Mucosa of stomach (tissue), 1 donor: ENCODE data around the gene ADAM12.
"Not testable (repeated sequence)": the region's sequence is repeated elsewhere in the genome, so short reads cannot be mapped to it uniquely, and the experiment has no call there.

Source experiments
- H3K27me3 ChIP-seq: one replicate; pipeline ENCODE4 v1.7.0; 2013; ENCODE audit warnings: mild to moderate bottlenecking, low read length; ENCODE audit not compliant: control insufficient read depth, insufficient read depth
- H3K36me3 ChIP-seq: one replicate; pipeline ENCODE4 v1.7.0; 2013; ENCODE audit warnings: low read length; ENCODE audit not compliant: control insufficient read depth, insufficient read depth
- H3K4me1 ChIP-seq: one replicate; pipeline ENCODE4 v1.7.0; 2013; ENCODE audit warnings: mild to moderate bottlenecking, low read length; ENCODE audit not compliant: control insufficient read depth, insufficient read depth
- H3K4me3 ChIP-seq: one replicate; pipeline ENCODE4 v1.7.0; 2013; ENCODE audit warnings: low read length
- H3K9ac ChIP-seq: one replicate; pipeline ENCODE4 v1.7.0; 2013; ENCODE audit warnings: mild to moderate bottlenecking, low read length, moderate library complexity
- H3K9me3 ChIP-seq: one replicate; pipeline ENCODE4 v1.7.0; 2013; ENCODE audit warnings: mild to moderate bottlenecking, low read length, moderate library complexity; ENCODE audit not compliant: control insufficient read depth
- donor health status: Pancreatic carcinoma.

ADAM12 gene

GRCh38 chr10:126181626-126182025, 206.7 kb downstream of the ADAM12 start:
- Histone ChIP-seq H3K4me1 (no peaks in the 10 kb centered on the region), H3K27me3 (no peaks in the 10 kb centered on the region), H3K9ac (no peak overlapping the region), H3K4me3 (no peak overlapping the region), H3K9me3 (no peaks in the 10 kb centered on the region), H3K36me3 (no peaks in the 10 kb centered on the region)

- H3K36me3 ChIP-seq = no peaks in the 10 kb centered on the region
- no peak overlapping the region for H3K4me3 ChIP-seq
- H3K9ac ChIP-seq = no peak overlapping the region
- no peaks in the 10 kb centered on the region for H3K27me3 ChIP-seq
- H3K9me3 ChIP-seq = no peaks in the 10 kb centered on the region
- no peaks in the 10 kb centered on the region for H3K4me1 ChIP-seq
Measured at GRCh38 chr10:126179637-126180036, 208.6 kb downstream of the ADAM12 start.

GRCh38 chr10:126177417-126178030, 210.8 kb downstream of the ADAM12 start:
- H3K36me3 ChIP-seq = no peaks in the 10 kb centered on the region

GRCh38 chr10:126175641-126176262, 212.5 kb downstream of the ADAM12 start:
- Histone ChIP-seq H3K4me1 (no peaks in the 10 kb centered on the region), H3K9me3 (no peaks in the 10 kb centered on the region), H3K4me3 (no peak overlapping the region), H3K9ac (no peak overlapping the region), H3K27me3 (no peaks in the 10 kb centered on the region), H3K36me3 (no peaks in the 10 kb centered on the region)

More at GRCh38 chr10:126177417-126178030, 210.8 kb downstream of the ADAM12 start:
- H3K9ac ChIP-seq = no peak overlapping the region
- H3K9me3 ChIP-seq = no peaks in the 10 kb centered on the region
- H3K4me3 ChIP-seq = no peak overlapping the region
- no peaks in the 10 kb centered on the region for H3K27me3 ChIP-seq
- no peaks in the 10 kb centered on the region for H3K4me1 ChIP-seq

- H3K36me3 ChIP-seq, H3K9ac ChIP-seq, H3K27me3 ChIP-seq, H3K9me3 ChIP-seq, H3K4me1 ChIP-seq, H3K4me3 ChIP-seq: not testable (repeated sequence)
Measured at GRCh38 chr10:126172755-126173154, 215.5 kb downstream of the ADAM12 start.

GRCh38 chr10:126171555-126171954, 216.7 kb downstream of the ADAM12 start:
- Histone ChIP-seq H3K9ac (no peak overlapping the region), H3K4me3 (no peak overlapping the region), H3K36me3 (no peaks in the 10 kb centered on the region), H3K9me3 (no peaks in the 10 kb centered on the region), H3K4me1 (no peaks in the 10 kb centered on the region), H3K27me3 (no peaks in the 10 kb centered on the region)

GRCh38 chr10:126170776-126171175, 217.5 kb downstream of the ADAM12 start:
- Histone ChIP-seq H3K27me3 (no peaks in the 10 kb centered on the region), H3K36me3 (no peaks in the 10 kb centered on the region), H3K9me3 (no peaks in the 10 kb centered on the region), H3K4me1 (no peaks in the 10 kb centered on the region), H3K4me3 (no peak overlapping the region), H3K9ac (no peak overlapping the region)

GRCh38 chr10:126170371-126170770, 217.9 kb downstream of the ADAM12 start:
- Histone ChIP-seq H3K4me1 (no peaks in the 10 kb centered on the region), H3K27me3 (no peaks in the 10 kb centered on the region), H3K4me3 (no peak overlapping the region), H3K9me3 (no peaks in the 10 kb centered on the region), H3K36me3 (no peaks in the 10 kb centered on the region), H3K9ac (no peak overlapping the region)

GRCh38 chr10:126169899-126170298, 218.4 kb downstream of the ADAM12 start:
- Histone ChIP-seq H3K9ac (no peak overlapping the region), H3K36me3 (no peaks in the 10 kb centered on the region), H3K4me1 (no peaks in the 10 kb centered on the region), H3K27me3 (no peaks in the 10 kb centered on the region), H3K4me3 (no peak overlapping the region), H3K9me3 (no peaks in the 10 kb centered on the region)

GRCh38 chr10:126166797-126167196, 221.5 kb downstream of the ADAM12 start:
- Histone ChIP-seq H3K9ac (no peak overlapping the region), H3K4me1 (no peaks in the 10 kb centered on the region), H3K4me3 (no peak overlapping the region)

GRCh38 chr10:126165874-126166273, 222.4 kb downstream of the ADAM12 start:
- no peaks in the 10 kb centered on the region for H3K36me3 ChIP-seq
- H3K9ac ChIP-seq = no peak overlapping the region
- no peaks in the 10 kb centered on the region for H3K27me3 ChIP-seq
- H3K4me3 ChIP-seq = no peak overlapping the region
- H3K9me3 ChIP-seq = no peaks in the 10 kb centered on the region
- no peaks in the 10 kb centered on the region for H3K4me1 ChIP-seq

More at GRCh38 chr10:126166797-126167196, 221.5 kb downstream of the ADAM12 start:
- H3K36me3 ChIP-seq = no peaks in the 10 kb centered on the region
- no peaks in the 10 kb centered on the region for H3K9me3 ChIP-seq
- H3K27me3 ChIP-seq = no peaks in the 10 kb centered on the region

- no peaks in the 10 kb centered on the region for H3K27me3 ChIP-seq
- no peak overlapping the region for H3K4me3 ChIP-seq
- H3K9me3 ChIP-seq = no peaks in the 10 kb centered on the region
- no peaks in the 10 kb centered on the region for H3K4me1 ChIP-seq
- H3K36me3 ChIP-seq = no peaks in the 10 kb centered on the region
- no peak overlapping the region for H3K9ac ChIP-seq
Measured at GRCh38 chr10:126163506-126163905, 224.8 kb downstream of the ADAM12 start.
